ENCODE measurements around the gene ADAM11. TPM values are rescaled to one million over a fixed set of nuclear protein-coding genes. Genes with fewer than 3 reads are reported as not detected.
A peak's percentile ranks its signal among the peaks of the same experiment; 100 is the strongest.
"Not testable (repeated sequence)": the region's sequence is repeated elsewhere in the genome, so short reads cannot be mapped to it uniquely, and the experiment has no call there.

The ADAM11 gene
- total and polyA plus RNA-seq, 5 donors from 2014 or later = 0.15 to 0.35 (median 0.24) TPM; not detected in 2

DNA sequence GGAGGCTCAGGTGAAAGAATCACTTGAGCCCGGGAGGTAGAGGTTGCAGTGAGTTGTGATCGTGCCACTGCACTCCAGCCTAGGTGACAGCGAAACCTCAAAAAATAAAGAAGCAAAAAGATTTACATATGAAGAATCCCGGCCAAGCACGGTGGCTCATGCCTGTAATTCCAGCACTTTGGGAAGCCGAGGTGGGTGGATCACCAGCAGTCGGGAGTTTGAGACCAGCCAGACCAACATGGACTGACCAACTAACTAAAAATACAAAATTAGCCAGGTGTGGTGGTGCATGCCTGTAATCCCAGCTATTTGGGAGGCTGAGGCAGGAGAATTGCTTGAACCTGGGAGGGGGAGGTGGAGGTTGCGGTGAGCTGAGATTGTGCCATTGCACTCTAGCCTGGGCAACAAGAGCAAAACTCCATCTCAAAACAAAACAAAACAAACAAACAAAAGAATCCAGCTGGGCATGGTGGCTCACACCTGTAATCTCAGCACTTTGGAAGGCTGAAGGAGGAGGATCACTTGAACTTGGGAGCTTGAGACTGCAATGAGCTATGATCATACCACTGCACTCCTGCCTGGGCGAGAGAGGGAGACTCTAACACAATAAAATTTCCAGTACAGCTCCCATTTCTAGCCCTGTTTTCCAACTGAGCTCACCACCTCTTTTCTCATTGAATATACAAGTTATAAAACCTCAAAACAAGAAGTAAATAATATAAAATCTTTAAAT lies 50.0 kb downstream of the ADAM11 start:
- not testable (repeated sequence) for H3K9me3 Mint-ChIP-seq; H3K36me3 ChIP-seq (ENCODE audit: control insufficient read depth, insufficient read depth, low read length); H3K27me3 ChIP-seq (ENCODE audit: control insufficient read depth, insufficient read depth, low read length); H3K4me1 ChIP-seq (ENCODE audit: control insufficient read depth, insufficient read depth, low read length, poor library complexity, severe bottlenecking); DNase-seq; H3K27ac Mint-ChIP-seq; H3K4me3 ChIP-seq (ENCODE audit: low read depth, low read length); H3K4me1 Mint-ChIP-seq; H3K36me3 Mint-ChIP-seq; ATAC-seq (ENCODE audit: low read depth in 2 of 2); H3K4me3 Mint-ChIP-seq; H3K9me3 ChIP-seq (ENCODE audit: control insufficient read depth in 2 of 2, low read length in 2 of 2); H3K27ac ChIP-seq (ENCODE audit: insufficient read depth, low read length, poor library complexity, severe bottlenecking)
- peaks cover 38% of the 10 kb centered on the region for H3K27me3 Mint-ChIP-seq

GRCh38 chr17:44812263-44812662 lies 53.5 kb downstream of the ADAM11 start:
- ATAC-seq (ENCODE audit: low read depth in 2 of 2) = no peak
- H3K27ac Mint-ChIP-seq = no peak overlapping the region
- H3K27me3 Mint-ChIP-seq = peaks cover 43% of the 10 kb centered on the region
- H3K9me3 Mint-ChIP-seq = peaks cover 0 to 1% (median 0%) of the 10 kb centered on the region in 7 donors
- Histone ChIP-seq H3K4me1 (ENCODE audit: control insufficient read depth, insufficient read depth, low read length, poor library complexity, severe bottlenecking) (no peaks in the 10 kb centered on the region), H3K36me3 (ENCODE audit: control insufficient read depth, insufficient read depth, low read length) (no peaks in the 10 kb centered on the region), H3K27me3 (ENCODE audit: control insufficient read depth, insufficient read depth, low read length) (peaks cover 3% of the 10 kb centered on the region), H3K4me3 (ENCODE audit: low read depth, low read length) (no peak overlapping the region), H3K9me3 (ENCODE audit: control insufficient read depth in 2 of 2, low read length in 2 of 2) (no peaks in the 10 kb centered on the region), H3K27ac (ENCODE audit: insufficient read depth, low read length, poor library complexity, severe bottlenecking) (no peak overlapping the region)
- no peak for DNase-seq
- H3K36me3 Mint-ChIP-seq = no peaks in the 10 kb centered on the region
- no peaks in the 10 kb centered on the region for H3K4me1 Mint-ChIP-seq
- H3K4me3 Mint-ChIP-seq = no peak overlapping the region

DNA sequence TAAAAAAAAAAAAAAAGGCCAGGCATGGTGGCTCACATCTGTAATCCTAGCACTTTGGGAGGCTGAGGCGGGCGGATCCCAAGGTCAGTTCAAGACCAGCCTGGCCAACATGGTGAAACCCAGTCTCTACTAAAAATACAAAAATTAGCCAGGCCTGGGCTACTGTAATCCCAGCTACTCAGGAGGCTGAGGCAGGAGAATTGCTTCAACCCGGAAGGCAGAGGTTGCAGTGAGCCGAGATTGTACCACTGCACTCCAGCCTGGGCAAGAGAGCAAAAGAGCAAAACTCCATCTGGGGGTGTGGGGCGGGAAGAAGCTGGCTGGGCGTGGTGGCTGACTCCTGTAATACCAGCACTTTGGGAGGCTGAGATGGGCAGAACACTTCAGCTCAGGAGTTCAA lies 59.7 kb downstream of the ADAM11 start:
- H3K9me3 ChIP-seq (ENCODE audit: control insufficient read depth in 2 of 2, low read length in 2 of 2); H3K4me3 Mint-ChIP-seq; H3K9me3 Mint-ChIP-seq; ATAC-seq (ENCODE audit: low read depth in 2 of 2); H3K27me3 ChIP-seq (ENCODE audit: control insufficient read depth, insufficient read depth, low read length); DNase-seq; H3K36me3 ChIP-seq (ENCODE audit: control insufficient read depth, insufficient read depth, low read length); H3K27ac ChIP-seq (ENCODE audit: insufficient read depth, low read length, poor library complexity, severe bottlenecking); H3K27ac Mint-ChIP-seq; H3K4me1 Mint-ChIP-seq; H3K4me3 ChIP-seq (ENCODE audit: low read depth, low read length); H3K4me1 ChIP-seq (ENCODE audit: control insufficient read depth, insufficient read depth, low read length, poor library complexity, severe bottlenecking); H3K36me3 Mint-ChIP-seq: not testable (repeated sequence)
- H3K27me3 Mint-ChIP-seq = peaks cover 37% of the 10 kb centered on the region

DNA sequence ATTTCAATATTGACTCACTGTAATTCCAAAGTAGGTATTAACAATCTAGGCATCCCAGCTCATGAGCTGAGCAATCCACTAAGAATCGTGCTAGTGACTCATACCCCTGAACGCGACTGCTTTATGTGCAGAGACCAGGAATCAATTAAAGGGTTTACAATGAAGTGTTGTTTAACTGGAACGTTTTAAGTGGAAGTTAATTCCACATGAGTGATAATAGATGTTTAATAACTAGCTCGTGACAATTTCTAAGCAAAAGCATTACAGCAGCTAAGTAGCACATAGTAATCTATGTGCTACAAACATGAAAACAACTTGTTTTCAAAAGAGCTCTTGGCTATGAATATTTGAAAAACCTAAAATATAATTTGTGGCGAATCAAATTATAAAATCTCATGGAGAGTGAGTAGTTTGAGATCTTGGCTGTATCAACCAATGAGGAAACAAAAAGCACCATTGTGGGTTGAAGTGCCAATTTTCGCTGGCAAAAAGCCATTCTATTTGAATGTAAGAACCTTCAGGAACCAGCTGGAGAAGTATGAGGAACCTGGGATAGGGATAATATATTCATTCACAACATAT lies 61.9 kb downstream of the ADAM11 start:
- H3K27me3 ChIP-seq (ENCODE audit: control insufficient read depth, insufficient read depth, low read length) = peaks cover 3% of the 10 kb centered on the region
- H3K4me1 ChIP-seq (ENCODE audit: control insufficient read depth, insufficient read depth, low read length, poor library complexity, severe bottlenecking) = no peaks in the 10 kb centered on the region
- Mint-ChIP-seq H3K4me3 (no peak overlapping the region), H3K36me3 (no peaks in the 10 kb centered on the region), H3K9me3 (no peaks in the 10 kb centered on the region), H3K27ac (no peak overlapping the region), H3K4me1 (no peaks in the 10 kb centered on the region), H3K27me3 (peaks cover 42% of the 10 kb centered on the region)
- H3K27ac ChIP-seq (ENCODE audit: insufficient read depth, low read length, poor library complexity, severe bottlenecking) = no peak overlapping the region
- ATAC-seq (ENCODE audit: low read depth in 2 of 2) = no peak
- H3K9me3 ChIP-seq (ENCODE audit: control insufficient read depth in 2 of 2, low read length in 2 of 2) = no peaks in the 10 kb centered on the region
- DNase-seq = no peak
- no peaks in the 10 kb centered on the region for H3K36me3 ChIP-seq (ENCODE audit: control insufficient read depth, insufficient read depth, low read length)
- H3K4me3 ChIP-seq (ENCODE audit: low read depth, low read length) = no peak overlapping the region

DNA sequence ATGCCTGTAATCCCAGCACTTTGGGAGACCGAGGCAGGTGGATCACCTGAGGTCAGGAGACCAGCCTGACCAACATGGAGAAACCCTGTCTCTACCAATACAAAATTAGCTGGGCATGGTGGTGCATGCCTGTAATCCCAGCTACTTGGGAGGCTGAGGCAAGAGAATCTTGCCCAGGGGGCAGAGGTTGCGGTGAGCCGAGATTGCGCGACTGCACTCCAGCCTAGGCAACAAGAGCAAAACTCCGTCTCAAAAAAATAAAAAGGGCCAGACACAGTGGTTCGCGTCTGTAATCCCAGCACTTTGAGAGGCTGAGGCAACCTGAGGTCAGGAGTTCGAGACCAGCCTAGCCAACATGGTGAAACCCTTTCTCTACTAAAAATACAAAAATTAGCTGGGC lies 66.4 kb downstream of the ADAM11 start:
- Mint-ChIP-seq H3K27me3 (peaks cover 60% of the 10 kb centered on the region), H3K4me1 (peaks cover 8 to 13% (median 11%) of the 10 kb centered on the region in 4 donors)
- ATAC-seq (ENCODE audit: low read depth in 2 of 2); H3K27ac Mint-ChIP-seq; H3K36me3 ChIP-seq (ENCODE audit: control insufficient read depth, insufficient read depth, low read length); H3K9me3 ChIP-seq (ENCODE audit: control insufficient read depth in 2 of 2, low read length in 2 of 2); H3K4me3 ChIP-seq (ENCODE audit: low read depth, low read length); H3K27ac ChIP-seq (ENCODE audit: insufficient read depth, low read length, poor library complexity, severe bottlenecking); H3K4me3 Mint-ChIP-seq; DNase-seq; H3K36me3 Mint-ChIP-seq; H3K9me3 Mint-ChIP-seq: not testable (repeated sequence)
- Histone ChIP-seq H3K4me1 (ENCODE audit: control insufficient read depth, insufficient read depth, low read length, poor library complexity, severe bottlenecking) (peaks cover 12% of the 10 kb centered on the region), H3K27me3 (ENCODE audit: control insufficient read depth, insufficient read depth, low read length) (peaks cover 16% of the 10 kb centered on the region)

DNA sequence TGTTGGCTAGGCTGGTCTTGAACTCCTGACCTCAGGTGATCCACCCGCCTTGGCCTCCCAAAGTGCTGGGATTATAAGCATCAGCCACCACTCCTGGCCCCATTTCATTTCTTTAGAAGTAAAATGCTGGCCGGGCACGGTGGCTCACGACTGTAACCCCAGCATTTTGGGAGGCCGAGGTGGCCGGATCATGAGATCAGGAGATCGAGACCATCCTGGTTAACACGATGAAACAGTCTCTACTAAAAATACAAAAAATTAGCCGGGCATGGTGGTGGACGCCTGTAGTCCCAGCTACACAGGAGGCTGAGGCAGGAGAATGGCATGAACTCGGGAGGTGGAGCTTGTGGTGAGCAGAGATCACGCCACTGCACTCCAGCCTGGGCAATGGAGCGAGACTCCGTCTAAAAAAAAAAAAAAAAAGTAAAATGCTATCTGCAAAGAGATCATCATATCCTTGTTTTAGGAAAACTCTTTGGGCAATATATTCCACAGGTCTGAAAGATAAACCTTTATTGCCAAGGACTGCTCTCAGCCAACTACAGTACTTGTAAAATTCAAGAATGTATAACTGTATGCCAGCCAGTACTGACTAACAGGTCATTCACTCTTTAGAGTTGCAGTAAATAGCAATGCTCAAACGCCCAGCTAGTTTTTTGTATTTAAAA lies 67.5 kb downstream of the ADAM11 start:
- Histone ChIP-seq H3K4me1 (ENCODE audit: control insufficient read depth, insufficient read depth, low read length, poor library complexity, severe bottlenecking) (peaks cover 16% of the 10 kb centered on the region), H3K9me3 (ENCODE audit: control insufficient read depth in 2 of 2, low read length in 2 of 2) (no peaks in the 10 kb centered on the region), H3K27ac (ENCODE audit: insufficient read depth, low read length, poor library complexity, severe bottlenecking) (no peak overlapping the region), H3K4me3 (ENCODE audit: low read depth, low read length) (no peak overlapping the region), H3K36me3 (ENCODE audit: control insufficient read depth, insufficient read depth, low read length) (no peaks in the 10 kb centered on the region), H3K27me3 (ENCODE audit: control insufficient read depth, insufficient read depth, low read length) (peaks cover 23% of the 10 kb centered on the region)
- H3K4me3 Mint-ChIP-seq = peak overlapping the region in 1 of 4 donors; percentile 54
- H3K9me3 Mint-ChIP-seq = peaks cover 0 to 4% (median 0%) of the 10 kb centered on the region in 7 donors
- ATAC-seq (ENCODE audit: low read depth in 2 of 2) = no peak
- H3K4me1 Mint-ChIP-seq = peaks cover 8 to 16% (median 12%) of the 10 kb centered on the region in 4 donors
- H3K27ac Mint-ChIP-seq = no peak overlapping the region
- no peaks in the 10 kb centered on the region for H3K36me3 Mint-ChIP-seq
- no peak for DNase-seq
- peaks cover 61% of the 10 kb centered on the region for H3K27me3 Mint-ChIP-seq

- peaks cover 16% of the 10 kb centered on the region for H3K4me1 ChIP-seq (ENCODE audit: control insufficient read depth, insufficient read depth, low read length, poor library complexity, severe bottlenecking)
- Mint-ChIP-seq H3K27me3 (peaks cover 72% of the 10 kb centered on the region), H3K9me3 (peaks cover 0 to 4% (median 0%) of the 10 kb centered on the region in 7 donors), H3K36me3 (no peaks in the 10 kb centered on the region), H3K4me1 (peaks cover 8 to 16% (median 12%) of the 10 kb centered on the region in 4 donors), H3K4me3 (no peak overlapping the region), H3K27ac (no peak overlapping the region)
- peaks cover 24% of the 10 kb centered on the region for H3K27me3 ChIP-seq (ENCODE audit: control insufficient read depth, insufficient read depth, low read length)
- DNase-seq (no peak), ATAC-seq (ENCODE audit: low read depth in 2 of 2) (no peak)
- H3K9me3 ChIP-seq (ENCODE audit: control insufficient read depth in 2 of 2, low read length in 2 of 2) = no peaks in the 10 kb centered on the region
- no peak overlapping the region for H3K4me3 ChIP-seq (ENCODE audit: low read depth, low read length)
- no peaks in the 10 kb centered on the region for H3K36me3 ChIP-seq (ENCODE audit: control insufficient read depth, insufficient read depth, low read length)
- H3K27ac ChIP-seq (ENCODE audit: insufficient read depth, low read length, poor library complexity, severe bottlenecking) = no peak overlapping the region
Measured at GRCh38 chr17:44827863-44828262, 69.1 kb downstream of the ADAM11 start.
